Adrenal gland (tissue), 5 donors: Measurements from ENCODE around the gene FBXW7.

ENCODE experiments used
- CTCF ChIP-seq, 6 experiments: fragments of 450-650 bp in 4 of 6; fragments of 200-600 bp in 2 of 6; sonication (generic) in 1 of 6; IDR thresholded peaks; 1 replicate in 5 of 6; 2 replicates in 1 of 6; pipeline versions ENCODE4 v1.5.1 to v1.8.0; 2016 to 2021; ENCODE audit warnings: antibody characterized with exemption in 6 of 6, mild to moderate bottlenecking in 2 of 6, moderate library complexity in 1 of 6
- POLR2A ChIP-seq, 2 donors: fragments of 450-650 bp; IDR thresholded peaks; one replicate each; pipeline ENCODE4 v1.6.1; 2017; ENCODE audit warnings: antibody characterized with exemption in 2 of 2, mild to moderate bottlenecking in 2 of 2, moderate library complexity in 1 of 2
- donor health status: DM: no; HTN: no; CAD: no.

GRCh38 chr4:152289541-152289940 lies 246.4 kb downstream of the FBXW7 start:
- TF ChIP-seq CTCF (IDR thresholded peaks at IDR 0.05) (no peak), POLR2A (IDR thresholded peaks at IDR 0.05) (no peak)
